Posterior cingulate gyrus (tissue), 11 donors: ENCODE data around the gene GLCE.

Experiments
- DNase-seq, 10 donors: peaks; one replicate each; pipeline versions ENCODE4 v3.0.0 to v3.0.0-alpha.2; 2020 to 2021; ENCODE audit warnings: mixed read lengths in 3 of 10
- intact Hi-C: fragments of 100-400 bp; cut with DNase I; formaldehyde crosslinking; loops from one replicate; pipeline ENCODE4 v1.15.1; 2023

Gene GLCE

GRCh38 chr15:69194025-69194827, 33.8 kb downstream of the GLCE start:
- intact Hi-C loops = no loop called here
- no peak for DNase-seq

GRCh38 chr15:69194854-69195253, 34.4 kb downstream of the GLCE start:
- intact Hi-C loops = no loop called here
- no peak for DNase-seq

- DNase-seq = no peak
- intact Hi-C loops = no loop called here
Observed at GRCh38 chr15:69200832-69201745, 40.7 kb downstream of the GLCE start.

- intact Hi-C loops = no loop called here
- no peak for DNase-seq
Observed at GRCh38 chr15:69206079-69206478, 45.6 kb downstream of the GLCE start.

- intact Hi-C loops = no loop called here
- no peak for DNase-seq
Observed at GRCh38 chr15:69209661-69210060, 49.2 kb downstream of the GLCE start.

- intact Hi-C loops = no loop called here
- no peak for DNase-seq
Observed at GRCh38 chr15:69210574-69210973, 50.1 kb downstream of the GLCE start.

- DNase-seq = no peak
- intact Hi-C loops = no loop called here
Observed at GRCh38 chr15:69213786-69214185, 53.4 kb downstream of the GLCE start.

- intact Hi-C loops = no loop called here
- no peak for DNase-seq
Observed at GRCh38 chr15:69215314-69216035, 55.0 kb downstream of the GLCE start.

GRCh38 chr15:69217381-69217780, 56.9 kb downstream of the GLCE start:
- intact Hi-C loops = no loop called here

GRCh38 chr15:69219690-69220089, 59.3 kb downstream of the GLCE start:
- intact Hi-C loops = no loop called here
- DNase-seq = no peak

More at GRCh38 chr15:69217381-69217780, 56.9 kb downstream of the GLCE start:
- DNase-seq = no peak

GRCh38 chr15:69222002-69222474, 61.6 kb downstream of the GLCE start:
- DNase-seq = peak in 1 of 10 donors; percentile 56
- intact Hi-C loops = no loop called here

GRCh38 chr15:69223083-69223813, 62.8 kb downstream of the GLCE start:
- intact Hi-C loops = no loop called here
- DNase-seq = no peak

- no peak for DNase-seq
- intact Hi-C loops = no loop called here
Observed at GRCh38 chr15:69224383-69224782, 63.9 kb downstream of the GLCE start.

- intact Hi-C loops = loop anchor here (1.0 kb wide), 1 partner anchor 166 kb away; no protein-coding TSS in a partner anchor
- no peak for DNase-seq
Observed at GRCh38 chr15:69225355-69226022, 65.1 kb downstream of the GLCE start.

- no peak for DNase-seq
- intact Hi-C loops = no loop called here
Observed at GRCh38 chr15:69226023-69226355, 65.6 kb downstream of the GLCE start.

GRCh38 chr15:69232144-69232543, 71.7 kb downstream of the GLCE start:
- DNase-seq = no peak
- intact Hi-C loops = no loop called here

GRCh38 chr15:69232765-69233164, 72.3 kb downstream of the GLCE start:
- DNase-seq = no peak
- intact Hi-C loops = no loop called here

GRCh38 chr15:69234676-69235075, 74.2 kb downstream of the GLCE start:
- intact Hi-C loops = no loop called here

GRCh38 chr15:69236505-69236904, 76.1 kb downstream of the GLCE start:
- intact Hi-C loops = no loop called here
- DNase-seq = no peak

More at GRCh38 chr15:69234676-69235075, 74.2 kb downstream of the GLCE start:
- no peak for DNase-seq

- intact Hi-C loops = no loop called here
- DNase-seq = no peak
Observed at GRCh38 chr15:69237718-69238117, 77.3 kb downstream of the GLCE start.
